ENCODE measurements around the gene NDUFB4.
"Not testable (repeated sequence)": the region's sequence is repeated elsewhere in the genome, so short reads cannot be mapped to it uniquely, and the experiment has no call there.

The NDUFB4 gene

DNA sequence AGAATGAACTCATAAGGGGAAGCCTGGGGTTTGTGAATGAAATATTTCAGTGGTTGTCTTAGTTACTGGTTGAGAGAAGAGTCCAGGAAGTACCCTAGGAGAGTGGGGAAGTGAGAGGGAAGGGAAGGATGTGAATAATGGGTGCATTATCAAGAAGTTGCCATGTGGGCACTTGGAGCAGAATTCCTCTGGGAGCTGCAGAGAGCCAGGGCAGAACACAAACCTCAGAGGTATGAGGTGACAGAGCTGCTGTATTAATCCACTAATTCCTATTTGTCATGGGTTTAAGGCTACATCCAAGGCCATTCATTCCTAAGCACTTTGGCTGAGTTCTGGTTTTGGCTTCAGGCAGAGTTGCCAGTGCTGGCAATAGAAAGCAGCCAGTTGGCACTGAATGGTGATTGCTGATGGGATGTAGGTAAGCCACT, 29.0 kb downstream of the NDUFB4 start:
- Histone ChIP-seq H3K27ac (no peak overlapping the region), H3K4me3 (no peak overlapping the region)

DNA sequence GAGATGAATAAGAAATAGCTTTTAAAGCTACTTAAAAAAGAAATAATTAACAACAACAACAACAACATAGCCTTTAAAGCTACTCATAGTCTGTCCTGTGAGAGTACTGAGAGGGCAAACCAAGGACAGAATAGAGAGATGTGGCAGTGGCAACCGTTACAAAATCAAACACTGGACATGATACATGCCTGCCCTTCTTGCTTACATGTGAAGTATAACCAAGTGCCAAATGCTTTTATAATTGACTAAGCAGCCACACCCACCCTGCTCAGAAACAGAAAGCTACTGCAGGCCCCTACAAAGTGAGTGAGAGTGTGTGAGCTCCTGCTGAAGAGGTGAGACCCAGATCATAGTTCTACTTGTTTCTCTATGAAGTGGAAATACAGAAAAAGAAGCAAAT, 38.4 kb downstream of the NDUFB4 start:
- H3K27ac ChIP-seq, result no peak overlapping the region
- no peak overlapping the region for H3K4me3 ChIP-seq

DNA sequence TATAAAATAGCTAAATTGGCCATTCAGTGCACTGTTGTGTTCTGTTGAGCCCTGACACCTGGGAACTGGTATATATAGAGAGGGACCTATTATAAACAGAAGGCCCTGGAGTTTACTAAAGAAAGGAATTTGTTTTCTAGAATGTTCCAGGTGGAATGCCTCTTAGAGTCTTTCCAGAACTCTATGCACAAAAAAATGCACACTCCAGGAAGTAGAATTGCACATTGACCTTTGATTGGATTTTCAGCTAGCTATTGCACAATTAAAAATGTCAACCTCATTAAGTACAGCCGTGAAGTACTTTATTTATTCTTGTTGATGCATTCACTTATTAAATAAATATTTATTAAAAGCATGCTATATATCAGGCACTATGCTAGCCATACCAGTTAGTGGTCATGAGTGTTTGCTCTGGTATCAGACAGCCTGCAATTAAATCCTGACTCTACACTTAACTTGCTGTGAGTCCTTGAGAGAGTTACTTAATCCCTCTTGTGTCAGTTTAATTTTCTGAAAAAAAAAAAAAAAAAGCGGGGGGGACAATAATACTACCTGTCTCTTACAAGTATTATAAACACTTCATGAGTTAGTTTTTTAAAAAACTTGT, 40.8 kb downstream of the NDUFB4 start:
- Histone ChIP-seq H3K27ac (no peak overlapping the region), H3K4me3 (no peak overlapping the region)

DNA sequence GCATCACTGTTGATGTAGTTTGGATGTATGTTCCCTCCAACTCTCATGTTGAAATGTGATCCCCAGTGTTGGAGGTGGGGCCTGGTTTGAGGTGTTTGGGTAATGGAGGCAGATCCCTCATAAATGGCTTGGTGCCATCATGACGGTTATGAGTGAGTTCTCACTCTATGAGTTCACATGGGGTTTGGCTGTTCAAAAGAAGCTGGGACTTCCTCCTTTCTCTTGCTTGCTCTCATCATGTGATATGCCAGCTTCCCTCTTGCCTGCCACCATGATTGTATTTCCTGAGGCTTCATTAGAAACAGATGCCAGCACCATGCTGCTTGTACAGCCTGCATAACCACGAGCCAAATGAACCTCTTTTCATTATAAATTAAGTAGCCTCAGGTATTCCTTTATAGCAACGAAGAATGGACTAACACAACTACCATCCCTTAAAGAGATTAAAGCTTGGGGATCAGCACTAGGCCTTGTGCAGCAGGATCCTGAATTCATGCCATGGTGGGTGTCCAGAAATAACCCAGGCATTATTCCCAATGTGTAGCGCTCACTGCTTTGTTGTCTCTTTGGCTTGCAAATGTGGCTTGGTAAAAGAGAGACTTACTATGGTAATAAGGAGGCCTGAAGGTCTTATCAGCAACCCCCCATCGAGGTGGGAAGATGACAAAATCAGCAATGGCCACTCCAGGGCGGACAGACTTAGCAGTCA, 41.9 kb downstream of the NDUFB4 start:
- Histone ChIP-seq H3K27ac (no peak overlapping the region), H3K4me3 (no peak overlapping the region)

- not testable (repeated sequence) for H3K4me3 ChIP-seq, H3K27ac ChIP-seq
Observed at GRCh38 chr3:120638820-120639219, 42.7 kb downstream of the NDUFB4 start.

DNA sequence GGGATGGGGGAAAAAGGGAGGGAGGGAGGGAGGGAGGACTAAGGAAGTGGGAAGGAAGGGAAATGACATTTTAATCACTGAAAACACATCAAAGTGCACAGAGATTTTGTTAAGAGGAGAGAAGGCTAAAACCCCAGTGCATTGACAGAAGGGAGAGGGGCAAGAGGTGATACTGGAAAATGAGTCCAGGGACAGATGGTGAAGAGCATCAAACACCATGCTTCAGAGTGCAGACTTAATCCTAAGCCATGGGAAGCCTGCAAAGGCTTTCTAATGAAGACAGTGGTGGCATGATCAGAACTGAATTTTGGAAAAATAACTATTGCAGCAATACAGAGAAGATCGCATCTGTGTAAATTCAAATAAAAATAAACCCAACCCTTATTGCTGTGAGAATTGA, 44.1 kb downstream of the NDUFB4 start:
- H3K4me3 ChIP-seq, result no peak overlapping the region
- H3K27ac ChIP-seq, result no peak overlapping the region

- Histone ChIP-seq H3K4me3 (no peak overlapping the region), H3K27ac (no peak overlapping the region)
Observed at GRCh38 chr3:120641696-120642246, 45.6 kb downstream of the NDUFB4 start.

DNA sequence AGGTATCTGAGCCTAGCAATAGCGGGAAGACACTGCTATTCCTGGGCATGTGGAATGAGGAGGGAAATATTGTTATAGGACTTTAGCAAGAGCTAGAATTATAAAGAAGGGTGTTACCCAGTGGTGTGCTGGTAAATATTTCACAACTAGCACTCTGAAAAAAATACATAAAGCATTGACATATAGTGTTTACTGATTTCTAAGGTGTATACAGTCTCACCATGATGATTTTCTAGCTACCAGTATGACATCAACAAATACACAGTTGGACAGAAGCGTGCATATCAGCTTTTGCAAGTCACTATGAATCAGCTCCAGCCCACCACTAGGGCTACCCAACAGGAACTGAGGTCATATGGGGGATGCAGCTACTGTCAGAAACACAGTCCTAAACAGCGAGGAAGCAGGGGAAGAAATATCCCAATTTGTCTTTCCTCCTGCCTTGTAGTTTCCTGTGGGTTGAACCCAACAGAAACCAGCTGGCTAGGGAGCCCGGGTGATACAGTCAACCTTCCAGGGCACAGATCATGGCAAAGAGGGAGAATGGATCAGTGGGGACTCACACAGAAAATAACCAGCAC, 46.3 kb downstream of the NDUFB4 start:
- H3K4me3 ChIP-seq, result no peak overlapping the region
- peak overlapping the region in 1 of 21 experiments; percentile 9 for H3K27ac ChIP-seq

GRCh38 chr3:120645083-120645845, 49.1 kb downstream of the NDUFB4 start:
- Histone ChIP-seq H3K27ac (no peak overlapping the region), H3K4me3 (no peak overlapping the region)

GRCh38 chr3:120646771-120647432, 50.8 kb downstream of the NDUFB4 start:
- Histone ChIP-seq H3K4me3 (no peak overlapping the region), H3K27ac (no peak overlapping the region)

GRCh38 chr3:120648290-120648689, 52.2 kb downstream of the NDUFB4 start:
- Histone ChIP-seq H3K27ac (no peak overlapping the region), H3K4me3 (no peak overlapping the region)

- Histone ChIP-seq H3K4me3 (no peak overlapping the region), H3K27ac (no peak overlapping the region)
Observed at GRCh38 chr3:120649830-120650233, 53.7 kb downstream of the NDUFB4 start.

- H3K4me3 ChIP-seq, result no peak overlapping the region
- no peak overlapping the region for H3K27ac ChIP-seq
Observed at GRCh38 chr3:120650311-120650710, 54.2 kb downstream of the NDUFB4 start.
